Neural progenitor cell (in vitro differentiated cells): ENCODE results near the gene TOMM70.

Source experiments
- CTCF ChIP-seq: fragments of 200-600 bp; sonication (generic); IDR thresholded peaks from 2 replicates; pipeline ENCODE4 v1.5.1; 2017; ENCODE audit warnings: antibody characterized with exemption, mild to moderate bottlenecking
- EZH2 ChIP-seq: fragments of 200-600 bp; sonication (generic); IDR thresholded peaks from 2 replicates; pipeline ENCODE4 v1.6.1; 2017; ENCODE audit warnings: antibody characterized with exemption, mild to moderate bottlenecking, moderate library complexity

- TF ChIP-seq CTCF (no peak), EZH2 (no peak)
Measured at GRCh38 chr3:100427699-100428098, 26.8 kb upstream of the TOMM70 start.
